ENCODE results near the gene ADORA2A.

DNA sequence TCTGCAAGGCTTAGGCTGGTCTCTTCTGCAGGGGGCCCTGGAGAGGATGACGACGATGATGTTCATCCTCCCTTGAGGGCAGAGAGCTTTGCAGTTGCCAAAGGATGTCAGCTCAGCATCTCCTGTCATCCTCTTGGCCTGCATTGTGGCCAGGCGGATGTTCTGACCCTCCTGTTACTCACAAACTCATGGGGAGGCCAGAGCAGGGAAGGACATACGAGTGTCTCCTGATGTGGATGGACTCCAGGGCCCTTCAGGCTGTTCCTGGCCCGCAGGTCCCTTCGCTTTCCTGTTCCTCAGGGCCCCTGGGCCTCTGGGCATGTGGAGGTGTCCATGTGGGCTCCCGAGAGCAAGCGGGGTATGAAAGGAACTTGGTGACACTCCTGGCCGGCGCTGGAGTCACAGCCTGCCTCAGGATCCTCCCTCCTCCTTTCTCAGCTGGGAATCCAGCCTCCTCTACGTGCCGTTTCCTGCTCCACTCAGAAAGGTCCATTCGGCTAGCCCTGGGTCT lies 8.5 kb downstream of the ADORA2A start:
- TF ChIP-seq TCF12 (IDR thresholded peaks at IDR 0.05; ENCODE audit: low read depth, low read length) (no peak), CREM (IDR thresholded peaks at IDR 0.05; ENCODE audit: low read depth) (no peak), CREB1 (IDR thresholded peaks at IDR 0.05; ENCODE audit: low read depth) (no peak), EP300 (IDR thresholded peaks at IDR 0.05; ENCODE audit: borderline replicate concordance in 1 of 2, control insufficient read depth in 1 of 2, low read depth in 2 of 2, low read length in 2 of 2) (no peak), TBL1XR1 (IDR thresholded peaks at IDR 0.05; ENCODE audit: low read depth, low read length) (no peak), BHLHE40 (IDR thresholded peaks at IDR 0.05; ENCODE audit: borderline replicate concordance in 1 of 2, low read depth in 2 of 2, low read length in 1 of 2) (no peak), JUNB (IDR thresholded peaks at IDR 0.05) (no peak), POLR2AphosphoS5 (IDR thresholded peaks at IDR 0.05; ENCODE audit: low read length) (no peak), SMAD5 (IDR thresholded peaks at IDR 0.05; ENCODE audit: low read depth) (no peak)
- TF ChIP-seq, protein P1, sequence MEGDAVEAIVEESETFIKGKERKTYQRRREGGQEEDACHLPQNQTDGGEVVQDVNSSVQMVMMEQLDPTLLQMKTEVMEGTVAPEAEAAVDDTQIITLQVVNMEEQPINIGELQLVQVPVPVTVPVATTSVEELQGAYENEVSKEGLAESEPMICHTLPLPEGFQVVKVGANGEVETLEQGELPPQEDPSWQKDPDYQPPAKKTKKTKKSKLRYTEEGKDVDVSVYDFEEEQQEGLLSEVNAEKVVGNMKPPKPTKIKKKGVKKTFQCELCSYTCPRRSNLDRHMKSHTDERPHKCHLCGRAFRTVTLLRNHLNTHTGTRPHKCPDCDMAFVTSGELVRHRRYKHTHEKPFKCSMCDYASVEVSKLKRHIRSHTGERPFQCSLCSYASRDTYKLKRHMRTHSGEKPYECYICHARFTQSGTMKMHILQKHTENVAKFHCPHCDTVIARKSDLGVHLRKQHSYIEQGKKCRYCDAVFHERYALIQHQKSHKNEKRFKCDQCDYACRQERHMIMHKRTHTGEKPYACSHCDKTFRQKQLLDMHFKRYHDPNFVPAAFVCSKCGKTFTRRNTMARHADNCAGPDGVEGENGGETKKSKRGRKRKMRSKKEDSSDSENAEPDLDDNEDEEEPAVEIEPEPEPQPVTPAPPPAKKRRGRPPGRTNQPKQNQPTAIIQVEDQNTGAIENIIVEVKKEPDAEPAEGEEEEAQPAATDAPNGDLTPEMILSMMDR (IDR thresholded peaks at IDR 0.05 in 2 of 3, conservative IDR thresholded peaks at IDR 0.05 in 1 of 3; ENCODE audit: control insufficient read depth in 2 of 3, extremely low read depth in 1 of 3, insufficient read depth in 1 of 3, low read depth in 3 of 3, low read length in 3 of 3): no peak
- TF ChIP-seq, protein P2, sequence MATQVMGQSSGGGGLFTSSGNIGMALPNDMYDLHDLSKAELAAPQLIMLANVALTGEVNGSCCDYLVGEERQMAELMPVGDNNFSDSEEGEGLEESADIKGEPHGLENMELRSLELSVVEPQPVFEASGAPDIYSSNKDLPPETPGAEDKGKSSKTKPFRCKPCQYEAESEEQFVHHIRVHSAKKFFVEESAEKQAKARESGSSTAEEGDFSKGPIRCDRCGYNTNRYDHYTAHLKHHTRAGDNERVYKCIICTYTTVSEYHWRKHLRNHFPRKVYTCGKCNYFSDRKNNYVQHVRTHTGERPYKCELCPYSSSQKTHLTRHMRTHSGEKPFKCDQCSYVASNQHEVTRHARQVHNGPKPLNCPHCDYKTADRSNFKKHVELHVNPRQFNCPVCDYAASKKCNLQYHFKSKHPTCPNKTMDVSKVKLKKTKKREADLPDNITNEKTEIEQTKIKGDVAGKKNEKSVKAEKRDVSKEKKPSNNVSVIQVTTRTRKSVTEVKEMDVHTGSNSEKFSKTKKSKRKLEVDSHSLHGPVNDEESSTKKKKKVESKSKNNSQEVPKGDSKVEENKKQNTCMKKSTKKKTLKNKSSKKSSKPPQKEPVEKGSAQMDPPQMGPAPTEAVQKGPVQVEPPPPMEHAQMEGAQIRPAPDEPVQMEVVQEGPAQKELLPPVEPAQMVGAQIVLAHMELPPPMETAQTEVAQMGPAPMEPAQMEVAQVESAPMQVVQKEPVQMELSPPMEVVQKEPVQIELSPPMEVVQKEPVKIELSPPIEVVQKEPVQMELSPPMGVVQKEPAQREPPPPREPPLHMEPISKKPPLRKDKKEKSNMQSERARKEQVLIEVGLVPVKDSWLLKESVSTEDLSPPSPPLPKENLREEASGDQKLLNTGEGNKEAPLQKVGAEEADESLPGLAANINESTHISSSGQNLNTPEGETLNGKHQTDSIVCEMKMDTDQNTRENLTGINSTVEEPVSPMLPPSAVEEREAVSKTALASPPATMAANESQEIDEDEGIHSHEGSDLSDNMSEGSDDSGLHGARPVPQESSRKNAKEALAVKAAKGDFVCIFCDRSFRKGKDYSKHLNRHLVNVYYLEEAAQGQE (IDR thresholded peaks at IDR 0.05; ENCODE audit: low read depth, low read length): no peak
